NCI-H526 (cell line): ENCODE results near the gene RAB29.

Experiments used
- DNase-seq, 2 experiments: peaks; one replicate each; lab custom pipeline; 2025; lab: John Stamatoyannopoulos, UW

Gene RAB29, protein sequence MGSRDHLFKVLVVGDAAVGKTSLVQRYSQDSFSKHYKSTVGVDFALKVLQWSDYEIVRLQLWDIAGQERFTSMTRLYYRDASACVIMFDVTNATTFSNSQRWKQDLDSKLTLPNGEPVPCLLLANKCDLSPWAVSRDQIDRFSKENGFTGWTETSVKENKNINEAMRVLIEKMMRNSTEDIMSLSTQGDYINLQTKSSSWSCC

DNA sequence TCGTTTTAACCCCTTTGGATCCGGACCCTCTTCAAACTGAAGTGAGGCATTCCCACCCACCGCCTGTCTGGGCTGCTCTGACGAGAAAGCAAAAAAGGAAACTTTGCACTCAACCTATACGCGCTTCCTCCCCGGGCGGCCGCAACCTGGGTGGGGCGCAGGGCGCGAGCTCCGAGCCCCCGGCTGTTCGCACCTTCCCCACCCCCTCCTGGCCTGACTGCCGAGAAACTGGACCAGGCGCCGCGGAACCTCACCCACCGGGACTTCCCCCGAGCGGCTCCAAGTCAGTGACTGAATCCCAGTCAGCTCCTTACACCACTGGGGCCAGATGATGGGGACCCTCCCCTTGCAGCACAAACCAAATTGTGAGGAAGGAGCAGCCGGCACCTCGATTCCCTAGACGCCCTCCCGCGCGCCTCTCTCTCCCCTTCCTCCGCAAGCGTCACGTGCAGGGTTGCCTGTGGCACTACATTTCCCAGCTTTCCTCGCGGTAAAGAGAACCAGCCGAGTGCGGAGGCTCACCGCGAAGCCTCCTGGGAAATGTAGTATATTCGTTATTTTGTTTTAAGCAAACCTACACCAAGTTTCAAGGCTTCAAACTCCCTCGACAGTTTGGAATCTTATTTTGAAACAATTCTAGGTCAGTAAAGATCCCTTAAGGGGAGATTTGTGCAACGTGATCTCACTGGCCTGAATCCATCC, at the start of gene RAB29:
RAB29 (minus strand) TSS at position 468 of the 702 bp plus-strand sequence. CDS start 526 bp downstream, outside the sequence.
- DNase-seq: peak in 1 of 2 experiments; percentile 73

DNA sequence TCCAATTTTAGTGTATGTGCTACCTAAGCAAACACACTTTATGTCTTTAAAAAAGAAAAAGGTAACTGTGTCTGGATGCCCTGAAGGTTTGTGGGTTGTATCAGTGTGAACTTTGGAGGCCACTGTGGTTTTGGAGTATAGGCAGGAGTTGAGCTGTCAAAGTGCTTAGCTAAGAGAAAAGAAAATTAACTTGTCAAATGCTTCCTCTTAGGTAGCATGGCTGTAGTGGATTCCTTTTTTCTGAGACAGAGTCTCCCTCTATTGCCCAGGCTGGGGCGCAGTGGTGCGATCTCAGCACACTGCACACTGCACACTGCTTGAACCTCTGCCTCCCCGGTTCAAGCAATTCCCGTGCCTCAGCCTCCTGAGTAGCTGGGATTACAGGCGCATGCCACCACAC, 48.9 kb upstream of the RAB29 start:
- no peak for DNase-seq

DNA sequence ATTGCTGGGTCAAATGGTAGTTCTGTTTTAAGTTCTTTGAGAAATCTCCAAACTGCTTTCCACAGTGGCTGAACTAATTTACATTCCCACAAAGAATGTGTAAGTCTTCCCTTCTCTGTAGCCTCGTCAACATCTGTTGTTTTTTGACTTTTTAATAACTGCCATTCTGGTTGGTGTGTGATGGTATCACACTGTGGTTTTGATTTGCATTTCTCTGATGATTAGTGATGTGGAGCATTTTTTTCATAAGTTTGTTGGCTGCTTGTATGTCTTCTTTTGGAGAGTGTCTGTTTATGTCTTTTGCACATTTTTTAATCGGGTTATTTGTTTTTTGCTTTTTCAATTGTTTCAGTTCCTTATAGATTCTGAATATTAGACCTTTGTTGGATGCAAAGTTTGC, 48.0 kb upstream of the RAB29 start:
- peak in 1 of 2 experiments; percentile 13 for DNase-seq

DNA sequence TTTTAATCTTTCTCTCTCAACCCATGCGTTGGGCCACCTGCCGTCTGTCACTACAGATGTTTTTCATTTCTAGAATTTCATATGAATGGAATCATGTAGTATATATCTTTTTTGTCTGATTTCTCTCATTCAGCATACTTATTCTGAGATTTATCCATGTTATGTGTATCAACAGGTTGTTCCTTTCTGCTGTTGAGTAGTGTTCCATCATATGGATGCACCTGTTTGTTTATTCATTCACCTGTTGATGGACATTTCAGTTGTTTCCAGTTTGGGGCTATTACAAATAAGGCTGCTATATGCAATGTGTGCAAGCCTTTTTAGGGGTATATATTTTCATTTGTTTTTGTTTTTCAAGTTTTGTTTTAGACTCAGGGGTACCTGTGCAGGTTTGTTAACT, 47.1 kb upstream of the RAB29 start:
- DNase-seq: no peak

DNA sequence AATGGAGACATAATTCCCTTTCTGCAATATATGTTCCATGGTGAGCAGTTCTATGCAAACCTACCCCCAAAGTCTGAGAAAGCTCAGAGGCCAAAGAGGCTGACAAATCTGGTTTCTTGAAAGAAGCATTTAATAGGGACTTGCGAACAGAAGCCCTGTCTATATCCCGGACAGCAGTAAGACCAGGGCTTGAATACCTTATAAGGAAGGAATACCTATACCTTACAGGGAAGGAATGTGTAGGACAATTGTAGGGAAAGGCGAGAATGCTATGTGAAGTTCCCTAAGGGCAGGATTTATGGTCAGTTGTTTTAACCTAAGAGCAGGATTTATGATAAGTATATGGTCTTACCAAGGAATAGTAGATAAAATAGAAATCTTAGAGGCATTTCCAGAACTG, 42.7 kb upstream of the RAB29 start:
- DNase-seq: no peak

DNA sequence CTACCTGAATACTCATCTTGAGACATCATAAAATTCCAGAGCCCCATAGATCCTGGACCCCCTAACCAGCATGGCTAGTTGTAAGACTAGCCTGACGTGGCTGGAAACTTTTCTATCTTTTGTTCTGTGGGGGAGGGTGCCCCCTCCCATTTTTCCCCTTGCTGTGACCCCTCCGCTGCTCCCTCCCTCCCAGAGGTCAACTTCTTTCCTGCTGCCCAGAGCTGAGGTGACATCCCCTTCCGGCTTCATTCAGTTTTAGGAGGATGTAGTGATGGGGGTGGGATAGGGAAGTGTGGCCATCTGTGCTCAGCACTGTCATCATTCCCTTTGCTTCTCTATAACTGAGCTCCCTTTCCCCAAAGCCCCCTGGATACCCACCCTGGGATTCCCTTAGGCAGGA, 42.1 kb upstream of the RAB29 start:
- no peak for DNase-seq

DNA sequence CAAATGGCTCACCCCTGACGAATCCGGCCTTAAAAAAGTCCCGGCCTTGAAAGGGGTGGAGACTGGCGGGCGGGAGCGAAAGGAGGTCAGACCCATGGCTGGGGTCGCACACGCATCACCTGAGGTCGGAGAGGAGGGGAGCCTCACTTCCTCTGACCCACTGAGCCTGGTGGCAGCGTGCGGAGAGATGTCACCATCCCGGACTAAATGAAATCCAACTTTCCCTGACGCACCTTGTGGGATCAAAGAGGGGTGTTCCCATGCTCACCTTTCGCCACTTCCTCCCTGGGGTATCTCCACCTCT, 38.4 kb upstream of the RAB29 start:
- DNase-seq: peak in 1 of 2 experiments; percentile 33

DNA sequence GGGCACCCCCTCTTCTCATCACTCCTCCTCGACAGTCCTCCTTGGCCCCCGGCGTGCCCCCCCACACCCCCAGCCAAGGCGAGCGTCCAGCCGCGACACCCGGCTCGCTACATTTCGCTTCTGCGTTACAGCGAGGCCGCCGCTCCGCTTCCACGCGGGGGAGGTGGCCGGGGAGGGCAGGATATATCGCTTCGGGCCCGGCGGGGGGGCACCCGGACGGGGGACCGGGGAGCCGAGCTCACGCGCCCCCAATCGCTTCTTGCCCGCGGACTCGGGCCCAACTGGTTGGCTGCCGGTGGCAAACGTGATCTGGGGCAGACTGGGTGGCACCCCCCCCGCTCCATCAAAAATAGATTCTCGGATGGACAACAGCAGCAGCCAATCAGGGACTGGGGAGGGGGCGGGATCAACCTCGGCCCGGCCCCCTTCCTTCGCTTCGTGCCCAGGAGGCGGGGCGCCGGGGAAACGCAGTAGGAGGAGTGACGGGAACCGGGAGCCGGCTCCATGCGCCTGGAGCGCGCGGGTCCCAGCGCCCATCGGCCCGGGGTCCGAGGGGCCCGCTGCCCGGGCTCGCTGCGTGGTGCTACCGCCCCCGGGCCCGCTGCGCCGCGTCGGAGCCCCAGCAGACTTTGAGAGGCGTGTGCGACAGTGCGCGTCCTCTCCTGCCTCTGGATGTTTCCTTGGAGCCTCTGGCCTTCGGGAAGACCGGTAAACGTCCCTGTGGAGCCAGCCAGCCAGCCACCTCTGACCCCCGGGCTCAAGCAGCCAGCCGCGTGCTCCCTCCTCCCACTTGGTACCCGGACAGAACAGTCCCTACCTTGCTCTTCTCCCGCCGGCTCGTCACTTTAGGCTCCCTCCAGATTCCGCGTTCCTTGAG, 37.8 kb upstream of the RAB29 start, which contains the start of gene SLC41A1:
SLC41A1 (minus strand) TSS at position 321 of the 877 bp plus-strand sequence. CDS start 2,757 bp downstream, outside the sequence.
- DNase-seq: peak; percentile 74 to 91

DNA sequence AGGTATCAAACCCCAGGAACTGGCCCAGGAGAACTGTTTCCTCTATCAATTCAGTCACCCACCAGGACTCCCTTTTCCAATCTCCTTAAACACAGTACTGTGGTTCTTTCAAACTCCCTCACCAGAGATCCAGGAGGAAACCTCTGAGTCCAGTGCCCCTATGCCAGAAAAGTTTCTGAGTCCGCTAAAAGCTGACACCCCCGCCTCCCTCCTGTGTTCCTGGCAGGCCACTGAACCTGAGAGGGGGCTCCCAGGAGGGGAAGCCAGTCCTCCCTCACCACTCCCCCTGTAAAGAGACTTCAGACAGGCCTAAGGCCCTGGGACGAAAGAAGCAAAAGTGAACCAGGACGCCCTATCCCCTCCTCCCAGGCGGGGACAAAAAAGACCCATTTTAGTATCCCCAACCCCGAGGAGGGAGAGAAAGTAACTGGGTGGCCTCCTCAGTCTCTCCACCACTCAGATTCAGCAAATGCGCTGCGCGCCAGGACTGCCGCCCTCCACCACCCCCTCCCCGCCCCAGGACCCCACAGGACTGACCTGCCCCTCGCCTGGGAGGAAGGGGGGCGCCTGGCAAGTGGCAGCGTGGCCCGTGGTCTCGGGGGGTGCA, 37.1 kb upstream of the RAB29 start:
- DNase-seq: peak in 1 of 2 experiments; percentile 42

DNA sequence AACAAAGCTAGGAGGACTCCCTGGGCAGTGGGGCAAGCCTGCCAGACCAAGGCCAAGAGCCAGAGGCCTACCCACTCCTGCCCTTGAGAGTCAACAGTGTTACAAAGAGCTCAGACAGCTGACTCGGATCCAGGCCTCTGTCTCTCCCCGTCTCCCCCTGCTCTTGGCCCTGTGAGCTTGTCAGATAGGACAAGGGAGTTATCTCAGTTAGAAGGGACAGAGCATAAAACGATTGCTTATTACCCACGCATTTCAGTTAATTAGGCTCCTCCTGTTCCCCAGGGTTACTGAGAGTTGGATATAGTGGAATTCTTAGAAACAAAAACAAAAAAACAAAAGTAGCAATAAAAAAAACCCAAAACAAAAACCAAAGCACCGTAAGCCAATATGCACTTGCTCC, 36.4 kb upstream of the RAB29 start:
- peak in 1 of 2 experiments; percentile 4 for DNase-seq

DNA sequence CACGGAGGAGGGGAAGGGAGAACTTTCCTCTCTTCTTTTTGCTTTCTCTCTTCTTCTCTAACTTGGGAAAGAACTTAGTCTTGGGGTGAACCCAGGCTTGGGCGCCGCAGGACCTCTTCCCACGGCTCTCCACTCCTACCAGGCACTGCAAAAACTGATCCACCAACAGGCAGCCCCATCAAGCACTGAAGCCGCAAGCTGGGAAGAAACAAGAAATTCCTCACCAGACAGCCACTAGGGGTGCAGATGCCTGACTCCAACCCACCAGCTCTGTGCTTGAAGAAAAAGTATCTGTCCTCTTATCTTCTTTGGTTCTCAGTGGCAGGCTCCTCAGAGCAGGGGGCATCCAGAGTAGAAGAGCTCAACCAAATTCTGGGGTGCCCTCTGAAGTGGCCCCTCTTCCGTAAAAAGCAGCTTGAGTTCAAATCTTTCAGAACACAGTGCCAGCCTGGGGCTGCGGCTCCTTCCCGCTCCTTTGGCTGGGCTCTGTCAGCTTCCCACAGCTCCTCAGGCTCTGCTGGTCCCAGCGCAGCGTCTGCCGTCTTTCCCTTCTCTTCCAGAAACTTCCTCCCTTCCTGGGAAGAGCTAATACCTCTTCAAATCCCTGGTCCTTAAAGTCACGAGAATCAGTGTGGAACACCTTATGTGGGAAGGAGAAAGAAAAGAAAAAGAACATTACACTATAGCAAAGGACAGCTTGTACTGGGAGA, 35.3 kb upstream of the RAB29 start:
- DNase-seq: peak in 1 of 2 experiments; percentile 28

DNA sequence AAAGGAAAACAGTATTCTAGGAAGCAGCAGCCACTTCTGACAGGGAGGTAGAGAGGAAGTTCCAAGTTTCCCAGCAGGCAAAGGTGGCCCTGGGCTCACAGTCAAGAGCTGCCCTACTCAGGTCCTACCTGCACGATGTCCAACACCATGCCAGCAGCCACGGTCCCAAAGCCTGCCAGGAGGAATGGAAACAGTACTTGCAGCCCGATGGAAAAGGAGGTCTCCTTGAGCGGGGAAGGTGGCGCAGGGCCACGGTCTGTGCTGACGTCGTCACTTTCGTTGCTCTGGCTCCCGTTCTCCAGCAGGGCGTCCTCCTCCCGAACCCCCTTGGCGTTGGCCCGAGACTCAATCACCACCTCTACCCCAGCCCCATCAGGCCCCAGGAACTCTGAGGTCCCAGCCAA, 34.7 kb upstream of the RAB29 start:
- no peak for DNase-seq

DNA sequence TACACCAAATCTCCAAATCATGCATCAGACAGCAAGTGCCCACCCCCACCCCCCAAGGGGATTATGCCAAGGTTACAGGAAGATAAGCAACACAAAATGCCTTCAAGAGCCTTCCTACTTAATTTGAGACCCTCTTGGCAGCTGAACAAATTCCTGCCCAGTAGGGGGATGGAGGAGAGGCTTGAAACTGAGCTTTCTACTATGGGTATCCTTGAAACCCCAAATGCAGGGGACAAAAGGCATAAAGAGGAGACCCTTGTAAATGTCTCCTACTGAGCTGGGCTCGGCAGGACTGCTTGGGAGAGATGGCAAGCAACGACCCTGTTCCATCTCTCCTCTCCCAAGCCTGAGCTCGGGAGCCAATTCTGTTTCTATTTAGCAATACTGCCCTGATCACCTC, 34.2 kb upstream of the RAB29 start:
- no peak for DNase-seq

DNA sequence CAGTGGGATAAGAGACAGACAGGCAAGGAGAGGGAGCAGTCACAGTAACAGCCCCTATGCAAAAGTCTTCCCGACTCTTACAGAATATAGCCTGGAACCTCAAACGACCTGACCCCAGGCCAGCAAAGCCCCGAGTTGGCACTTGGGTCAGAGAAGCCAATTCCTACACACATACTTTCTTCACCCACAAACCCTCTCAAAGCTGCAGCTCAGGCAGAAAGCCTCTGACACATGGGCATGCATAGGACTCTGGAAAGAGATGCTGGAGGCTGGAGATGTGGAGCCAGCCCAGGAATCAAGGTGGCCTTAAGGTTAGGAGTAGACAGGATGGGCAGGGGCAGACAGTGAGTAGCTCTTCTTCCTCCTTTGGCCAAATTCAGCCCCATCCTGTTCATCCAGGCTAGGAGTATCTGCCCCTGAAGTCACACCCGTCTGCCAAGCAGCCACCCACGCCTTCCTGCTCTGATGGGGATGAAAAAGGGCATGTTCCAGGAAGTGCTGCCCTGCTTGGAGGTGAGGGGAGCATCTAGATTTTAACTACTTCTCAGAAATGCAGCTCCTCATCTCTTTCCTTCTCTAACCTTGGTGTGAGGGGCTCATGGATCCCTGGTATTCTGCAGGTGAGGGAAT, 29.9 kb upstream of the RAB29 start:
- no peak for DNase-seq

DNA sequence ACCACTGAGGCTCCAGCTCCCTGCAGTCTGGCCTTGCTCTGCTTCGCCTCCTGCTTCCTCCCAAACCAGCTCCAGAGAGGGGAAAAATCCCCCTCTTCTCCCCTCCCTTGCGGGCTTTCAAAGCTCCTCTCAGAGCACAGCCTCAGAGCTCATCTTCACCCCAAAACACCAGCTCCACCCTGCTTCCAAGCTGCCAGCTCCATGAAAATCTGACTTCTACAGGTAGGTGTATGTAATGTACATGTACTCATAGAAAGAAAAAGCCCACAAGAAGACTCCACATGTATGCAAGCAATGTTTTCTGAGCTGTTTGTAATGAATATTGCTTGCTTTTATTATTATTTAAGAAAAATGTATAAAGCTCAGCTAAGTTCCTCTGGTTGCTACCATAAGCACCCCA, 29.3 kb upstream of the RAB29 start:
- DNase-seq: no peak

DNA sequence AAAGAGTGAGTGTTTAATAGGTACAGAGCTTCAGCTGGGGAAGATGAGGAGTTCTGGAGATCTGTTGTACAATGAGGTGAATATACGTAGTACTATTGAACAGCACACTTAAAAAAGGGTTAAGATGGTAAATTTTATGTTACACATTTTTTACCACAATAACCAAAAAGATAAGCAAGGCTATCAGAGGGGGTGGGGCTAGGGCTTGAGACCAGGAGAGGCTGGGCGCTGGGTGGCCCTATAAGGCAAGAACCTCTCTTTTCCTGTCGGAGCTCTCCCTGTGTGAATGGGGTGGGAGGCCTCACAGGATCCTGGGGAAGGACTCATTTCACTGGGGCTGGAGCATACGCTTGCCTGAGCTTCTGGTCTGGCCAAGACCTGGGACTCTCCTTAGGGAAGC, 28.7 kb upstream of the RAB29 start:
- DNase-seq: no peak

DNA sequence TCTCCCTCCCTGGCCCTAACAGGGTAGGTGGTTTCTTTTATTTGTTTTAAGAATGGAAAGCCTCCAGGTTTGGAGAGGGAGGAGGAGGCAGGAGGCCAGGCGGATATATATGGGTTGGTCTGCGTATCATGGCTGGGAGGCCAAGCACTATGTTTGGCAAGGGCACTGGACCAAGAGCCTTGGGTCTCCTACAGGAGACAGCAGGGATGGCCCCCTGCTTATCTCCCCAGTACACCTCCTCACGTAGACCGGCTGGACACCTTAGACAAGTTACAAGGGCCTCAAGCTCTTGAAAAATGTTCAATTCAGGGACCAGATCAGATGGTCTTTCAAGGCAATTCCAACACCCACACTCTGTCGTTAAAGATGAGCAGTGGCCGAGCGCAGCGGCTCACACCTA, 26.8 kb upstream of the RAB29 start:
- no peak for DNase-seq

DNA sequence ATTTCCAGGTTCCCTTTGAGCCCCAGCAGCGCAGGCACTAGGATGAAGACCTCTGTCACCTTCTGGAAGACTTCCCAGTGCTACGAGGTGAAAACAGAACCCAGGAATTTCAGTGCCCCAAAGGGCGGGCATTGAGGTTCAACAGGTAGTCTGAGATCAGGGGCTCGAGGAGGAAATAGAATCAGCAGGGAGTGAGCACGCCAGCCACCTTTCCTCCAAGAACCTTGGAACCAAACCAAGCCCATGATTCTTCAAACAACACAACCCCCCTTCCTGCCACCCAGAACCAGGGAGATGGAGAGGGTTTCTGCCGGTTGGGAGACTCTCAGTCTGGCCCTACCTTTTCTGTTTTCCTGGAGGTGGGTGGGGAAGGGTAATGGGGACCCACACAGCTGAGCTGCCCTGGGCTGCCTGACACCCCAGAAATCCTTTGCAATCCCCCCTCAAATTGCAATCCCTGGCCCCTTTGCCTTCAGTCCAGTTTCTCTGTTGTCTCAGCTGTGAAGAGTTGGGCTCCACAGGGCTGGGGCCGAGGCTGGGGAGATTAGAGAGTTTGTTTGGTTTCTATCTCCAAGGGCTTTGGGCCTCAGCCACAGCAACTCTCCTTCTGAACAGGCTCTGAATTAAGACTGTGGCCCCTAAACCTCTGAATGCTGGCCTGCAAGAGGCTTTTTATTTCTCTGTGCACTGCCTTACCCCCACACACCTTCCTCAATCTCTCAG, 25.9 kb upstream of the RAB29 start:
- DNase-seq: no peak

DNA sequence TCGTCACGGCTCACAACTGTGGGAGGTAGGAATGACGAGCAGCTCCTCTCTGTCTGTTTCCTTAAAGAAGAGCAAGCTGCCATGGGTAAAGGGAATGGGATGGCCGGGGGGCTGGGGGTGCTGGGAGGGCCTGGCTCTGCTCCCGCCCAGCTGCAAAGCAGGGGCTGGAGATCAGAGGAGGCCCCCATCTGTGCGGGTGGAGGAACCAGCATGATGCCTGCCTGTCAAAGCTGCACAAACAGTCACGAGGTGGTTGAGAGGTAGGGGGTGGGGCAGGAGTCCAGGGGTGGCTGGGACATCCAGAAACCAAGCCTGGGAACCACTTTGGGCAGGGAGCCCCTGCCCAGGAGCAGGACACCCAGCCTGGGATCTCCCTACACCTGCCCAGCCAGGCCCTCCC, 25.1 kb upstream of the RAB29 start:
- DNase-seq: no peak

DNA sequence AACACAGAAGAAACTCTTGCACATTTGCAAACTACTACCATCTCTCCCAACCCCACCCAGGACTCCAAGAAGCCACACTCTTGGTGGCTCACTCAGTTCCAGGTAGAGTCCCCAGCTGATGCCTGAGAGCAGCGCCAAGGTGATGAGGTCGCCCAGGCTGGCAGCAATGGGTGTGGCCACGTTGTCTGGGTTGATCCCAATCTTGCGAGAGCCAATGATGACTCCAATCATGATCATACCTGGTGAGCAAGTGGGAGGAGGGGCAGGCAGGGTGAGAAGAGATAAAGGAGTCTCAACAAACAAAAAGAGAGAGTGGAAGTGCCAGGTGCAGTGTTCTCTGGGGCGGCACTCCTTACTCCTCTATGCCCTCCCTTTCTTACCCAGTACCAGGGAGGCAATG, 23.3 kb upstream of the RAB29 start:
- DNase-seq: no peak

DNA sequence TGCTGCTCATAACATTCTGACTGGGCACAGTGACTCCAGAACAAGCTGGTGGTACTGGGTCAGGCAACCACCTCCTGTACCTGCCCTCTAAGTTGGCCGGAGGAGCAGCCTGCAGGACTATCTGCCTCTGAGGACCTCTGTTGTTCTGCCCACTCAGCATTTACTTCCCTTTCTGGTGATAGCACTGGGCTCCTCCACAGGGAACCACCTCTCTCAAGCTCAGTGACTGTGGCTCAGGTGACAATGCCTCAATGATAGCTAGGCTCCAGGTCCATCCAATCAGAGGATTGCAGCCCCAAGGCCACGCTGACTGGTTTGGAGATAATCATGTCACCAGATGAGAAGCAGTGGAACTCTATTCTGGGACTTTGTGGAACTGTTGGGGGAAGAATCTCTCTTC, 21.9 kb upstream of the RAB29 start:
- no peak for DNase-seq
